Endodermal cell (in vitro differentiated cells): ENCODE measurements around the gene BPTF. TPM values are rescaled to one million over a fixed set of nuclear protein-coding genes. Genes with fewer than 3 reads are reported as not detected.
"Not testable (repeated sequence)": the region's sequence is repeated elsewhere in the genome, so short reads cannot be mapped to it uniquely, and the experiment has no call there.

ENCODE experiments used
- DNase-seq: peaks from one replicate; pipeline ENCODE4 v3.0.0-alpha.2; 2017
- H3K27ac ChIP-seq: 2 replicates; pipeline ENCODE4 v1.5.1; 2013; ENCODE audit warnings: mild to moderate bottlenecking, low read depth, low read length, moderate library complexity
- H3K27me3 ChIP-seq: 2 replicates; pipeline ENCODE4 v1.6.1; 2013; ENCODE audit warnings: mild to moderate bottlenecking, low read length, moderate library complexity; ENCODE audit not compliant: insufficient read depth, control insufficient read depth, poor library complexity, severe bottlenecking
- H3K36me3 ChIP-seq: 2 replicates; pipeline ENCODE4 v1.7.0; 2013; ENCODE audit warnings: mild to moderate bottlenecking, low read length, moderate library complexity; ENCODE audit not compliant: control insufficient read depth, insufficient read depth
- H3K4me1 ChIP-seq: one replicate; pipeline ENCODE4 v1.7.0; 2013; ENCODE audit warnings: low read length; ENCODE audit not compliant: control insufficient read depth, insufficient read depth
- H3K4me3 ChIP-seq: 2 replicates; pipeline ENCODE4 v1.5.1; 2013; ENCODE audit warnings: mild to moderate bottlenecking, low read length, moderate library complexity
- H3K9ac ChIP-seq: 2 replicates; pipeline ENCODE4 v1.6.1; 2013; ENCODE audit warnings: mild to moderate bottlenecking, low read length, moderate library complexity; ENCODE audit not compliant: poor library complexity, severe bottlenecking; ENCODE audit errors: extremely low read depth
- H3K9me3 ChIP-seq: 2 replicates; pipeline ENCODE4 v1.6.1; 2013; ENCODE audit warnings: mild to moderate bottlenecking, low read length, moderate library complexity; ENCODE audit not compliant: control insufficient read depth
- H3K27ac Mint-ChIP-seq: 2 replicates; pipeline ENCODE4 v1.8.0; 2020; ENCODE audit warnings: mixed read lengths
- H3K27me3 Mint-ChIP-seq: 2 replicates; pipeline ENCODE4 v1.8.0; 2021; ENCODE audit warnings: mild to moderate bottlenecking, mixed read lengths; ENCODE audit not compliant: insufficient read depth
- H3K36me3 Mint-ChIP-seq: 2 replicates; pipeline ENCODE4 v1.8.0; 2020; ENCODE audit warnings: low read depth, mixed read lengths
- H3K4me1 Mint-ChIP-seq: 2 replicates; pipeline ENCODE4 v1.8.0; 2020; ENCODE audit warnings: mixed read lengths
- H3K4me3 Mint-ChIP-seq: 2 replicates; pipeline ENCODE4 v1.8.0; 2020; ENCODE audit warnings: mild to moderate bottlenecking, moderate library complexity, mixed read lengths
- H3K9me3 Mint-ChIP-seq: 2 replicates; pipeline ENCODE4 v1.8.0; 2020; ENCODE audit warnings: mild to moderate bottlenecking, mixed read lengths
- CTCF ChIP-seq: fragments of 200-600 bp; sonication (generic); conservative IDR thresholded peaks from 2 replicates; pipeline ENCODE4 v1.5.0; 2021; ENCODE audit warnings: antibody characterized with exemption, mild to moderate bottlenecking
- WGBS, 2 experiments: methylation state at CpG; one replicate each; pipeline versions ENCODE4 v1.1.5 to v1.1.7; 2013; ENCODE audit warnings: missing lambda C conversion rate in 2 of 2, mixed read lengths in 1 of 2; ENCODE audit not compliant: insufficient coverage in 1 of 2, insufficient read length in 1 of 2; 5-methylcytosine and 5-hydroxymethylcytosine counted together
- total RNA-seq, 2 donors: library from RNA; stranded (reverse); fragmentation: NEBNext Ultra II Directional in 1 of 2; extraction: Animal tissue kit (Norgen Biotek cat#: 25700) in 1 of 2; gene quantifications; 2 replicates in 1 of 2; 3 replicates in 1 of 2; pipeline ENCODE4 v1.2.1, GENCODE V29; 2021

Gene BPTF
- total RNA-seq, 2 donors from 2014 or later: 184 to 198 TPM

DNA sequence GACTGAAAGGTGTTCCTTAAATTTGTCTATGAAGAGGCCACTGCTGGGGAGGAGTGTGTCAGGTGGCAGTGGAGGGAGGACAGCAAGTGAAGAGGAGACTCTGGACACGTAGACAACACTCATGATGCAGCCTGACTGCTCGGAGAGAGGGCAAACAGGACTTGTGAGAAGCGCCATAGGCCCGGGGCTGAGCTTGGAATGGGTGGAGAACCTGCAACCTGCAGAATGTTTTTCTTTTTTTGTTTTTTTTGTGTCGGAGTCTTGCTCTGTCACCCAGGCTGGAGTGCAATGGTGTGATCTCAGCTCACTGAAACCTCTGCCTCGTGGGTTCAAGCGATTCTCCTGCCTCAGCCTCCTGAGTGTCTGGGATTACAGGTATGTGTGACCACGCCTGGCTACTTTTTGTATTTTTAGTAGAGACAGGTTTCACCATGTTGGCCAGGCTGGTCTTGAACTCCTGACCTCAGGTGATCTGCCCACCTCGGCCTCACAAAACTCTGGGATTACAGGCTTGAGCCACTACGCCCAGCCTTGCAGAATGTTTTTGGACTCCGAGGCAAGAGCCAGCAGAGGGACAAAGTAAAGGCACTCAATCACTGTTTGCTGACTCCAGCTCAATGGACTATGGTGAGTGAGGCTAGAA, 189.9 kb downstream of the BPTF start:
- H3K27ac Mint-ChIP-seq: peak overlapping the region; percentile 33
- no peak for DNase-seq
- H3K4me1 ChIP-seq: no peaks in the 10 kb centered on the region
- H3K9me3 ChIP-seq: no peaks in the 10 kb centered on the region
- no peak overlapping the region for H3K27ac ChIP-seq
- WGBS, 2 experiments: 93 to 94% methylated on average over 11 of the region's 11 CpGs
- no peaks in the 10 kb centered on the region for H3K27me3 ChIP-seq
- H3K4me1 Mint-ChIP-seq: peaks cover 6% of the 10 kb centered on the region
- no peak overlapping the region for H3K9ac ChIP-seq
- H3K4me3 ChIP-seq: no peak overlapping the region
- H3K9me3 Mint-ChIP-seq: no peaks in the 10 kb centered on the region
- H3K4me3 Mint-ChIP-seq: no peak overlapping the region
- H3K36me3 Mint-ChIP-seq: no peaks in the 10 kb centered on the region
- no peaks in the 10 kb centered on the region for H3K27me3 Mint-ChIP-seq
- TF ChIP-seq CTCF: no peak
- H3K36me3 ChIP-seq: no peaks in the 10 kb centered on the region

DNA sequence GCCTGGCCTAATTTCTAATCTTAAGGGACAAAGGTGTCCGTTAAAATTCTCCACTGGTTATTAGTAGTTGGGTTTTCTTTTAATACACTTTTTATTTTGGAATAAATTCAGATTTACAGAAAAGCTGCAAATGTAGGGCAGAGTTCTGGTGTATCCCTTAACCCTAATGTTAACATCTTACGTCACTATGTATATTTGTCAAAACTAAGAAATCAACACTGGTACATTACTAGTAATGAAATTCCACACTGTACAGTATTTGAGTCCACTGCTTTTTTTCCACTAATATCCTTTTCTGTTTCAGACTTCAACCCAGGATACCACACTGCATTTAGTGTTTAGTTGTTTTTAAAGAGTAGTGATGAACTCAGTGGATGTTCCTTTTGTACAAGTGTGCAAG, 191.5 kb downstream of the BPTF start:
- H3K9me3 Mint-ChIP-seq: no peaks in the 10 kb centered on the region
- Histone ChIP-seq H3K27ac (no peak overlapping the region), H3K9me3 (no peaks in the 10 kb centered on the region), H3K27me3 (no peaks in the 10 kb centered on the region), H3K9ac (no peak overlapping the region), H3K4me3 (no peak overlapping the region), H3K36me3 (no peaks in the 10 kb centered on the region), H3K4me1 (peaks cover 4% of the 10 kb centered on the region)
- no peak for TF ChIP-seq CTCF
- no peaks in the 10 kb centered on the region for H3K36me3 Mint-ChIP-seq
- DNase-seq: no peak
- H3K27ac Mint-ChIP-seq: no peak overlapping the region
- peaks cover 6% of the 10 kb centered on the region for H3K4me1 Mint-ChIP-seq
- no peaks in the 10 kb centered on the region for H3K27me3 Mint-ChIP-seq
- WGBS, 2 experiments: 90 to 100% methylated on average over 1 to 2 of the region's 2 CpGs
- no peak overlapping the region for H3K4me3 Mint-ChIP-seq

DNA sequence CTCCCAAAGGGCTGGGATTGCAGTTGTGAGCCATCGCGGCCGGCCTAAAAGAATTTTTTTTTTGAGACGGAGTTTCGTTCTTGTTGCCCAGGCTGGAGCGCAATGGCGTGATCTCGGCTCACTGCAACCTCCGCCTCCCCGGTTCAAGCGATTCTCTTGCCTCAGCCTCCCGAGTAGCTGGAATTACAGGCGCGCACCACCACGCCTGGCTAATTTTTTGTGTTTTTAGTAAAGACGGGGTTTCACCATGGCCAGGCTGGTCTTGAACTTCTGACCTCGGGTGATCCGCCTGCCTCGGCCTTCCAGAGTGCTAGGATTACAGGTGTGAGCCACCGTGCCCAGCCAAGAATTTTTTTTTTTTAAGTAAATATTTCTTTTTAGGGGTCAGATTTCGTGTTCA, 193.2 kb downstream of the BPTF start:
- not testable (repeated sequence) for H3K27ac Mint-ChIP-seq, H3K9me3 ChIP-seq, H3K4me3 Mint-ChIP-seq, H3K4me1 ChIP-seq, H3K27me3 ChIP-seq, H3K27me3 Mint-ChIP-seq, H3K9me3 Mint-ChIP-seq, H3K36me3 Mint-ChIP-seq, H3K4me3 ChIP-seq, H3K9ac ChIP-seq, DNase-seq, H3K27ac ChIP-seq, H3K4me1 Mint-ChIP-seq, H3K36me3 ChIP-seq
- WGBS, 2 experiments: 93 to 97% methylated on average over 18 to 21 of the region's 21 CpGs

GRCh38 chr17:68019336-68019674, 194.0 kb downstream of the BPTF start:
- Histone ChIP-seq H3K9ac (no peak overlapping the region), H3K4me1 (peaks cover 4% of the 10 kb centered on the region), H3K27me3 (no peaks in the 10 kb centered on the region), H3K9me3 (no peaks in the 10 kb centered on the region), H3K36me3 (no peaks in the 10 kb centered on the region), H3K4me3 (peak overlapping the region; percentile 70), H3K27ac (no peak overlapping the region)
- Mint-ChIP-seq H3K36me3 (no peaks in the 10 kb centered on the region), H3K4me3 (peak overlapping the region; percentile 69), H3K27me3 (no peaks in the 10 kb centered on the region), H3K27ac (no peak overlapping the region), H3K9me3 (no peaks in the 10 kb centered on the region), H3K4me1 (peaks cover 6% of the 10 kb centered on the region)
- no peak for TF ChIP-seq CTCF
- WGBS, 2 experiments: 83% methylated on average over 7 of the region's 9 CpGs; no CpG with 5 or more reads in 1 of the 2 experiments
- no peak for DNase-seq
